Measurements from ENCODE around the gene CCNB2. TPM values are rescaled to one million over a fixed set of nuclear protein-coding genes. Genes with fewer than 3 reads are reported as not detected.

CCNB2 gene
- total and polyA plus RNA-seq, 2 donors (not counting 3 experiments of a cell fraction or from before 2014, with no cell fraction given): 55.9 to 65.2 TPM

GRCh38 chr15:59087731-59088130, 17.2 kb upstream of the CCNB2 start:
- Histone ChIP-seq H4K20me1 (replicated peaks; ENCODE audit: control insufficient read depth, extremely low read depth, insufficient read depth, low read length) (no peaks in the 10 kb centered on the region), H3K9me3 (replicated peaks; ENCODE audit: control insufficient read depth, insufficient read depth, low read length) (no peaks in the 10 kb centered on the region), H3K4me3 (replicated peaks in 1 of 3; ENCODE audit: insufficient read depth in 1 of 3, low read depth in 1 of 3, low read length in 3 of 3) (no peak overlapping the region), H3K36me3 (ENCODE audit: control insufficient read depth in 2 of 2, extremely low read depth in 1 of 2, insufficient read depth in 2 of 2, low read length in 2 of 2) (peaks cover 6 to 7% of the 10 kb centered on the region in 2 experiments), H3K9me1 (replicated peaks; ENCODE audit: control insufficient read depth, extremely low read depth, insufficient read depth, low read length) (no peaks in the 10 kb centered on the region), H3K27me3 (ENCODE audit: control insufficient read depth in 2 of 2, insufficient read depth in 2 of 2, low read length in 2 of 2) (no peaks in the 10 kb centered on the region), H3K79me2 (ENCODE audit: control insufficient read depth, insufficient read depth, low read length) (no peaks in the 10 kb centered on the region), H3K27ac (ENCODE audit: insufficient read depth, low read depth, low read length) (no peak overlapping the region), H2AFZ (ENCODE audit: low read depth, low read length) (no peak overlapping the region), H3K4me2 (ENCODE audit: insufficient read depth, low read length) (no peak overlapping the region), H3K9ac (replicated peaks; ENCODE audit: extremely low read depth, insufficient read depth, low read length) (no peak overlapping the region), H3K4me1 (ENCODE audit: control insufficient read depth, extremely low read depth, insufficient read depth, low read length) (no peaks in the 10 kb centered on the region)
- DNase-seq (ENCODE audit: low read depth, low spot score) (no peak), FAIRE-seq (no peak)
- TF ChIP-seq MYC (IDR thresholded peaks at IDR 0.05; ENCODE audit: low read depth, low read length): no peak
- no peak for TF ChIP-seq JUN (IDR thresholded peaks at IDR 0.05; ENCODE audit: borderline replicate concordance, insufficient read depth, insufficient read length, low read depth)
- TF ChIP-seq POLR2A (IDR thresholded peaks at IDR 0.05; ENCODE audit: low read depth, low read length): no peak
- TF ChIP-seq POLR2AphosphoS5 (IDR thresholded peaks at IDR 0.05; ENCODE audit: insufficient read depth, low read depth, low read length): no peak
- POLR2A ChIA-PET: no interaction called here
- dilution Hi-C loops (cut with MboI; ENCODE audit: extremely low pct_ligation_motif_present, low sequenced_read_pairs): no loop called here
- intact Hi-C loops (cut with micrococcal nuclease): no loop called here
- no TSS peak for BruUV-seq (replicated peaks)
- CTCF ChIA-PET: interaction anchor here (1.1 kb wide), 1 partner anchor 10 kb away, joined by 4 read pairs; no protein-coding TSS in a partner anchor

- TF ChIP-seq JUN (IDR thresholded peaks at IDR 0.05; ENCODE audit: borderline replicate concordance, insufficient read depth, insufficient read length, low read depth): no peak
- TF ChIP-seq CTCF (IDR thresholded peaks at IDR 0.05; ENCODE audit: extremely low read depth in 1 of 2, insufficient read depth in 1 of 2, low read depth in 1 of 2, low read length in 2 of 2): no peak
- no peak for TF ChIP-seq POLR2A (IDR thresholded peaks at IDR 0.05; ENCODE audit: low read depth, low read length)
- no peak for TF ChIP-seq EZH2 (IDR thresholded peaks at IDR 0.05; ENCODE audit: borderline replicate concordance, low read depth, low read length, severe bottlenecking)
- TF ChIP-seq FOS (IDR thresholded peaks at IDR 0.05; ENCODE audit: borderline replicate concordance, insufficient read depth, low read length): no peak
- no peak for TF ChIP-seq POLR2AphosphoS5 (IDR thresholded peaks at IDR 0.05; ENCODE audit: insufficient read depth, low read depth, low read length)
- TF ChIP-seq MYC (IDR thresholded peaks at IDR 0.05; ENCODE audit: low read depth, low read length): no peak
- TF ChIP-seq MAX (IDR thresholded peaks at IDR 0.05; ENCODE audit: insufficient read depth, insufficient read length): no peak
- DNase-seq (ENCODE audit: low read depth, low spot score) (no peak), FAIRE-seq (no peak)
- Histone ChIP-seq H4K20me1 (replicated peaks; ENCODE audit: control insufficient read depth, extremely low read depth, insufficient read depth, low read length) (no peaks in the 10 kb centered on the region), H2AFZ (ENCODE audit: low read depth, low read length) (no peak overlapping the region), H3K4me2 (ENCODE audit: insufficient read depth, low read length) (no peak overlapping the region), H3K9ac (replicated peaks; ENCODE audit: extremely low read depth, insufficient read depth, low read length) (no peak overlapping the region), H3K27me3 (ENCODE audit: control insufficient read depth in 2 of 2, insufficient read depth in 2 of 2, low read length in 2 of 2) (no peaks in the 10 kb centered on the region), H3K79me2 (ENCODE audit: control insufficient read depth, insufficient read depth, low read length) (no peaks in the 10 kb centered on the region), H3K4me3 (replicated peaks in 1 of 3; ENCODE audit: insufficient read depth in 1 of 3, low read depth in 1 of 3, low read length in 3 of 3) (no peak overlapping the region), H3K36me3 (ENCODE audit: control insufficient read depth in 2 of 2, extremely low read depth in 1 of 2, insufficient read depth in 2 of 2, low read length in 2 of 2) (peaks cover 7 to 17% of the 10 kb centered on the region in 2 experiments), H3K27ac (ENCODE audit: insufficient read depth, low read depth, low read length) (no peak overlapping the region), H3K9me3 (replicated peaks; ENCODE audit: control insufficient read depth, insufficient read depth, low read length) (no peaks in the 10 kb centered on the region), H3K4me1 (ENCODE audit: control insufficient read depth, extremely low read depth, insufficient read depth, low read length) (no peaks in the 10 kb centered on the region), H3K9me1 (replicated peaks; ENCODE audit: control insufficient read depth, extremely low read depth, insufficient read depth, low read length) (no peaks in the 10 kb centered on the region)
- CTCF ChIA-PET: no interaction called here
- BruUV-seq (replicated peaks): no TSS peak
- dilution Hi-C loops (cut with MboI; ENCODE audit: extremely low pct_ligation_motif_present, low sequenced_read_pairs) (no loop called here), intact Hi-C loops (cut with micrococcal nuclease) (no loop called here)
- POLR2A ChIA-PET: no interaction called here
Measured at GRCh38 chr15:59094077-59094476, 10.9 kb upstream of the CCNB2 start.

Measured in endothelial cell of umbilical vein (primary cell).